H9 (cell line): ENCODE data around the gene SERPINB3. TPM values are rescaled to one million over a fixed set of nuclear protein-coding genes. Genes with fewer than 3 reads are reported as not detected.

Experiments used
- DNase-seq: peaks from one replicate; pipeline ENCODE4 v3.0.0-alpha.2; 2017
- H2AFZ ChIP-seq: one replicate; pipeline ENCODE4 v1.6.1; 2013; ENCODE audit warnings: mild to moderate bottlenecking, low read length, control low read depth, moderate library complexity
- H2AK5ac ChIP-seq: 2 replicates; pipeline ENCODE4 v1.6.1; 2013; ENCODE audit warnings: low read length, control low read depth, mixed read lengths; ENCODE audit not compliant: insufficient read length
- H2BK120ac ChIP-seq: one replicate; pipeline ENCODE4 v1.6.1; 2013; ENCODE audit warnings: low read depth, mild to moderate bottlenecking, low read length, control low read depth, inconsistent platforms; ENCODE audit not compliant: poor library complexity, severe bottlenecking
- H2BK12ac ChIP-seq: 2 replicates; pipeline ENCODE4 v1.6.1; 2013; ENCODE audit warnings: low read length, control low read depth, mixed read lengths, low read depth; ENCODE audit not compliant: insufficient read length
- H2BK15ac ChIP-seq: 2 replicates; pipeline ENCODE4 v1.6.1; 2013; ENCODE audit warnings: low read depth, low read length, control low read depth
- H2BK20ac ChIP-seq: one replicate; pipeline ENCODE4 v1.6.1; 2013; ENCODE audit warnings: low read depth, mild to moderate bottlenecking, low read length, control low read depth, inconsistent platforms; ENCODE audit not compliant: poor library complexity, severe bottlenecking
- H2BK5ac ChIP-seq: 2 replicates; pipeline ENCODE4 v1.6.1; 2013; ENCODE audit warnings: low read length, control low read depth, mixed read lengths; ENCODE audit not compliant: insufficient read length
- H3K14ac ChIP-seq: 2 replicates; pipeline ENCODE4 v1.6.1; 2013; ENCODE audit warnings: low read length, control low read depth; ENCODE audit not compliant: insufficient read depth
- H3K18ac ChIP-seq: 2 replicates; pipeline ENCODE4 v1.6.1; 2013; ENCODE audit warnings: low read depth, mild to moderate bottlenecking, mixed read lengths, low read length, control low read depth; ENCODE audit not compliant: insufficient read length
- H3K23ac ChIP-seq: 2 replicates; pipeline ENCODE4 v1.6.1; 2013; ENCODE audit warnings: low read length, control low read depth, mixed read lengths, low read depth; ENCODE audit not compliant: insufficient read length
- H3K23me2 ChIP-seq: 2 replicates; pipeline ENCODE4 v1.6.1; 2013; ENCODE audit warnings: low read depth, mild to moderate bottlenecking, mixed read lengths, low read length, control low read depth; ENCODE audit not compliant: insufficient read length, poor library complexity, severe bottlenecking
- H3K27ac ChIP-seq: 2 replicates; pipeline ENCODE4 v1.5.1; 2013; ENCODE audit warnings: low read length, control low read depth, mixed read lengths, low read depth; ENCODE audit not compliant: insufficient read length
- H3K27me3 ChIP-seq: 2 replicates; pipeline ENCODE4 v1.6.1; 2013; ENCODE audit warnings: low read length, control low read depth, inconsistent platforms; ENCODE audit not compliant: insufficient read depth
- H3K4ac ChIP-seq: 2 replicates; pipeline ENCODE4 v1.6.1; 2013; ENCODE audit warnings: low read depth, mild to moderate bottlenecking, control low read depth, inconsistent platforms, low read length, moderate library complexity
- H3K4me1 ChIP-seq: 2 replicates; pipeline ENCODE4 v1.6.1; 2013; ENCODE audit warnings: low read length, control low read depth, inconsistent platforms; ENCODE audit not compliant: insufficient read depth
- H3K4me2 ChIP-seq: 2 replicates; pipeline ENCODE4 v1.6.1; 2013; ENCODE audit warnings: low read length, control low read depth, mixed read lengths; ENCODE audit not compliant: insufficient read length, insufficient read depth
- H3K56ac ChIP-seq: 2 replicates; pipeline ENCODE4 v1.6.1; 2013; ENCODE audit warnings: low read depth, mild to moderate bottlenecking, mixed read lengths, low read length, control low read depth; ENCODE audit not compliant: insufficient read length
- H3K79me1 ChIP-seq: 2 replicates; pipeline ENCODE4 v1.6.1; 2013; ENCODE audit warnings: low read depth, mild to moderate bottlenecking, moderate library complexity, low read length, control low read depth, inconsistent platforms; ENCODE audit not compliant: insufficient read depth, poor library complexity, severe bottlenecking
- H3K79me2 ChIP-seq: 2 replicates; pipeline ENCODE4 v1.6.1; 2013; ENCODE audit warnings: low read length, control low read depth, inconsistent platforms; ENCODE audit not compliant: insufficient read depth
- H3K9ac ChIP-seq: 2 replicates; pipeline ENCODE4 v1.6.1; 2013; ENCODE audit warnings: low read length, control low read depth, mixed read lengths; ENCODE audit not compliant: insufficient read length; ENCODE audit errors: extremely low read depth
- H3K9me3 ChIP-seq: one replicate; pipeline ENCODE4 v1.6.1; 2013; ENCODE audit warnings: low read depth, low read length, inconsistent platforms; ENCODE audit not compliant: control insufficient read depth
- H3T11ph ChIP-seq: one replicate; pipeline ENCODE4 v1.6.1; 2013; ENCODE audit warnings: mild to moderate bottlenecking, low read length, control low read depth, inconsistent platforms
- H4K20me1 ChIP-seq: one replicate; pipeline ENCODE4 v1.6.1; 2013; ENCODE audit not compliant: control insufficient read depth, insufficient read length, insufficient read depth
- H4K5ac ChIP-seq: 2 replicates; pipeline ENCODE4 v1.6.1; 2013; ENCODE audit warnings: low read depth, mild to moderate bottlenecking, mixed read lengths, low read length, control low read depth; ENCODE audit not compliant: insufficient read length
- H4K8ac ChIP-seq: replicated peaks from 2 replicates; pipeline ENCODE4 v1.6.1; 2013; ENCODE audit warnings: low read length, control low read depth, mixed read lengths, low read depth; ENCODE audit not compliant: insufficient read length
- H4K91ac ChIP-seq: 2 replicates; pipeline ENCODE4 v1.6.1; 2013; ENCODE audit warnings: low read depth, mild to moderate bottlenecking, moderate library complexity, mixed read lengths, low read length, control low read depth; ENCODE audit not compliant: insufficient read length
- H3K27ac Mint-ChIP-seq, 3 experiments: 2 replicates in 2 of 3; 3 replicates in 1 of 3; pipeline ENCODE4 v1.8.0; 2020 to 2021; ENCODE audit warnings: mixed read lengths in 3 of 3, mild to moderate bottlenecking in 1 of 3, moderate library complexity in 1 of 3
- H3K27me3 Mint-ChIP-seq: 2 replicates; pipeline ENCODE4 v1.8.0; 2021; ENCODE audit warnings: low read depth, mild to moderate bottlenecking, moderate library complexity, mixed read lengths
- H3K36me3 Mint-ChIP-seq, 3 experiments: 2 replicates in 2 of 3; 3 replicates in 1 of 3; pipeline ENCODE4 v1.8.0; 2020 to 2021; ENCODE audit warnings: low read depth in 3 of 3, mixed read lengths in 3 of 3; ENCODE audit not compliant: insufficient read depth in 1 of 3
- H3K4me1 Mint-ChIP-seq, 2 experiments: 2 replicates each; pipeline ENCODE4 v1.8.0; 2020; ENCODE audit warnings: mixed read lengths in 2 of 2
- H3K4me3 Mint-ChIP-seq, 2 experiments: 2 replicates in 1 of 2; 3 replicates in 1 of 2; pipeline ENCODE4 v1.8.0; 2020 to 2021; ENCODE audit warnings: mild to moderate bottlenecking in 2 of 2, mixed read lengths in 2 of 2, moderate library complexity in 1 of 2
- H3K9me3 Mint-ChIP-seq, 2 experiments: 2 replicates in 1 of 2; 3 replicates in 1 of 2; pipeline ENCODE4 v1.8.0; 2020; ENCODE audit warnings: mild to moderate bottlenecking in 2 of 2, mixed read lengths in 2 of 2, moderate library complexity in 1 of 2
- CTCF ChIP-seq: fragments of 200-600 bp; sonication (generic); conservative IDR thresholded peaks from 3 replicates; pipeline ENCODE4 v1.8.0; 2021; ENCODE audit warnings: antibody characterized with exemption, mild to moderate bottlenecking
- WGBS: extraction: QIAGEN DNeasy Blood & Tissue Kit; methylation state at CpG from one replicate; pipeline ENCODE4 v1.1.7; 2013; ENCODE audit warnings: missing lambda C conversion rate, low lambda C conversion rate, mixed read lengths; ENCODE audit not compliant: insufficient read length; ENCODE audit errors: extremely low coverage; 5-methylcytosine and 5-hydroxymethylcytosine counted together
- total RNA-seq: library from RNA; stranded (reverse); gene quantifications from 2 replicates; pipeline ENCODE4 v1.2.1, GENCODE V29; 2021

SERPINB3 gene
- total RNA-seq, 1 experiment from 2014 or later: 1.7 TPM

- H4K5ac ChIP-seq: no peak overlapping the region
- TF ChIP-seq CTCF: no peak
- no peaks in the 10 kb centered on the region for H4K20me1 ChIP-seq
- H3K9me3 ChIP-seq: no peaks in the 10 kb centered on the region
- no peak overlapping the region for H4K91ac ChIP-seq
- H3K36me3 Mint-ChIP-seq: no peaks in the 10 kb centered on the region
- H4K8ac ChIP-seq: no peak overlapping the region
- no peak overlapping the region for H3T11ph ChIP-seq
- H3K18ac ChIP-seq: no peak overlapping the region
- H3K4ac ChIP-seq: no peak overlapping the region
- no peak overlapping the region for H2BK15ac ChIP-seq
- no peaks in the 10 kb centered on the region for H3K79me1 ChIP-seq
- no peak overlapping the region for H3K23ac ChIP-seq
- no peak overlapping the region for H3K4me3 Mint-ChIP-seq
- no peaks in the 10 kb centered on the region for H3K27me3 ChIP-seq
- no peaks in the 10 kb centered on the region for H3K4me1 ChIP-seq
- no CpG with 5 or more reads among the region's 2 CpGs for WGBS
- H3K79me2 ChIP-seq: no peaks in the 10 kb centered on the region
- no peak overlapping the region for H3K9ac ChIP-seq
- no peak overlapping the region for H3K27ac Mint-ChIP-seq
- no peak overlapping the region for H2AFZ ChIP-seq
- H2BK5ac ChIP-seq: no peak overlapping the region
- H3K4me2 ChIP-seq: no peak overlapping the region
- H3K27me3 Mint-ChIP-seq: no peaks in the 10 kb centered on the region; the same call in 1 of the 2 replicates
- H3K4me1 Mint-ChIP-seq: no peaks in the 10 kb centered on the region
- H2BK20ac ChIP-seq: no peak overlapping the region
- H3K56ac ChIP-seq: no peak overlapping the region
- no peak for DNase-seq
- no peak overlapping the region for H2BK120ac ChIP-seq
- H2BK12ac ChIP-seq: no peak overlapping the region
- no peak overlapping the region for H3K27ac ChIP-seq
- no peaks in the 10 kb centered on the region for H3K9me3 Mint-ChIP-seq
- no peaks in the 10 kb centered on the region for H3K23me2 ChIP-seq
- H2AK5ac ChIP-seq: no peak overlapping the region
- no peak overlapping the region for H3K14ac ChIP-seq
Measured at GRCh38 chr18:63705401-63705800, 43.7 kb upstream of the SERPINB3 start.
